ENCODE data around the gene KCNQ5.
"Not testable (repeated sequence)": the region's sequence is repeated elsewhere in the genome, so short reads cannot be mapped to it uniquely, and the experiment has no call there.

Gene KCNQ5

GRCh38 chr6:73145690-73146089 is 523.8 kb downstream of the KCNQ5 start:
- DNase-seq: no peak

GRCh38 chr6:73151732-73152131 is 529.9 kb downstream of the KCNQ5 start:
- DNase-seq: no peak

GRCh38 chr6:73152556-73152955 is 530.7 kb downstream of the KCNQ5 start:
- no peak for DNase-seq

- DNase-seq: no peak
Observed at GRCh38 chr6:73152966-73153757, 531.3 kb downstream of the KCNQ5 start.

GRCh38 chr6:73156793-73157767 is 535.2 kb downstream of the KCNQ5 start:
- DNase-seq: no peak

- DNase-seq: no peak
Observed at GRCh38 chr6:73157870-73158269, 536.0 kb downstream of the KCNQ5 start.

- no peak for DNase-seq
Observed at GRCh38 chr6:73169111-73169510, 547.2 kb downstream of the KCNQ5 start.

- no peak for DNase-seq
Observed at GRCh38 chr6:73169633-73170032, 547.8 kb downstream of the KCNQ5 start.

GRCh38 chr6:73174646-73175045 is 552.8 kb downstream of the KCNQ5 start:
- DNase-seq: no peak

GRCh38 chr6:73176057-73176456 is 554.2 kb downstream of the KCNQ5 start:
- no peak for DNase-seq

GRCh38 chr6:73177221-73177944 is 555.5 kb downstream of the KCNQ5 start:
- DNase-seq: no peak

GRCh38 chr6:73180076-73180738 is 558.3 kb downstream of the KCNQ5 start:
- no peak for DNase-seq

- DNase-seq: peak; percentile 19
Observed at GRCh38 chr6:73180763-73181619, 559.1 kb downstream of the KCNQ5 start.

- no peak for DNase-seq
Observed at GRCh38 chr6:73182021-73182607, 560.2 kb downstream of the KCNQ5 start.

GRCh38 chr6:73193302-73193701 is 571.4 kb downstream of the KCNQ5 start:
- DNase-seq: not testable (repeated sequence)

GRCh38 chr6:73194744-73195143 is 572.9 kb downstream of the KCNQ5 start:
- no peak for DNase-seq

GRCh38 chr6:73200247-73200646 is 578.4 kb downstream of the KCNQ5 start:
- DNase-seq: no peak

- no peak for DNase-seq
Observed at GRCh38 chr6:73200735-73201134, 578.9 kb downstream of the KCNQ5 start.

- DNase-seq: no peak
Observed at GRCh38 chr6:73203098-73203497, 581.2 kb downstream of the KCNQ5 start.

- no peak for DNase-seq
Observed at GRCh38 chr6:73204252-73204651, 582.4 kb downstream of the KCNQ5 start.

GRCh38 chr6:73207221-73207837 is 585.5 kb downstream of the KCNQ5 start:
- no peak for DNase-seq
